ENCODE results near the gene PARVB. TPM values are rescaled to one million over a fixed set of nuclear protein-coding genes. Genes with fewer than 3 reads are reported as not detected.

Gene PARVB
- total and polyA plus RNA-seq, 2 of the 8 experiments (the other 6 are each of a cell fraction or from before 2014, with no cell fraction given): 14.5 to 18.6 TPM

GRCh38 chr22:44047891-44048301 lies 23.8 kb downstream of the PARVB start:
- Histone ChIP-seq H3K9me3 (ENCODE audit: insufficient read depth in 2 of 2, low read depth in 1 of 2, low read length in 1 of 2) (no peaks in the 10 kb centered on the region), H2AFZ (ENCODE audit: low read length) (no peak overlapping the region), H4K8ac (ENCODE audit: extremely low read depth, insufficient read depth, low read length) (no peak overlapping the region; the same call in 1 of the 2 replicates), H3K23me2 (ENCODE audit: low read depth, low read length) (no peaks in the 10 kb centered on the region), H3K23ac (ENCODE audit: insufficient read length) (no peak overlapping the region), H3K36me3 (ENCODE audit: control insufficient read depth in 2 of 4, insufficient read depth in 4 of 4, low read length in 3 of 4) (no peaks in the 10 kb centered on the region), H3K4ac (replicated peaks; ENCODE audit: insufficient read length, low read depth, low read length) (no peak overlapping the region), H2BK5ac (ENCODE audit: low read depth, low read length) (no peak overlapping the region), H3K4me1 (replicated peaks in 1 of 4; ENCODE audit: control insufficient read depth in 3 of 4, insufficient read depth in 4 of 4, low read length in 3 of 4) (peaks cover 3 to 11% (median 5%) of the 10 kb centered on the region in 4 experiments), H4K91ac (replicated peaks; ENCODE audit: insufficient read length, low read length) (no peak overlapping the region), H4K20me1 (replicated peaks in 1 of 2; ENCODE audit: control insufficient read depth in 1 of 2, insufficient read depth in 2 of 2, low read length in 2 of 2) (no peaks in the 10 kb centered on the region), H2BK20ac (ENCODE audit: low read length) (no peak overlapping the region), H2BK120ac (replicated peaks; ENCODE audit: low read depth, low read length) (no peak overlapping the region), H3K4me2 (ENCODE audit: insufficient read depth in 1 of 2, low read depth in 2 of 2, low read length in 2 of 2) (no peak overlapping the region), H3K4me3 (ENCODE audit: extremely low read depth in 1 of 4, insufficient read depth in 2 of 4, low read depth in 3 of 4, low read length in 4 of 4) (no peak overlapping the region), H3K14ac (ENCODE audit: insufficient read length) (no peak overlapping the region), H3K9ac (replicated peaks in 1 of 4; ENCODE audit: extremely low read depth in 1 of 4, low read depth in 3 of 4, low read length in 3 of 4) (no peak overlapping the region), H3K27ac (ENCODE audit: low read depth, low read length) (no peak overlapping the region), H2BK15ac (ENCODE audit: low read length) (no peak overlapping the region), H3K79me1 (ENCODE audit: low read depth, low read length) (no peaks in the 10 kb centered on the region; the same call in 1 of the 2 replicates), H3K56ac (replicated peaks; ENCODE audit: insufficient read length, low read depth, low read length) (no peak overlapping the region), H2BK12ac (ENCODE audit: low read depth, low read length) (no peak overlapping the region), H3K79me2 (ENCODE audit: control insufficient read depth in 1 of 2, insufficient read depth in 2 of 2, low read length in 2 of 2) (no peaks in the 10 kb centered on the region), H4K5ac (ENCODE audit: insufficient read length, low read depth, low read length) (no peak overlapping the region), H3K27me3 (replicated peaks in 1 of 4; ENCODE audit: control insufficient read depth in 3 of 4, extremely low read depth in 1 of 4, insufficient read depth in 3 of 4, low read length in 3 of 4) (no peaks in the 10 kb centered on the region), H2AK5ac (ENCODE audit: low read depth, low read length) (no peak overlapping the region), H3K18ac (ENCODE audit: extremely low read depth, low read length) (no peak overlapping the region)
- no peak for FAIRE-seq
- ChIA-PET CTCF (ENCODE audit: partially characterized antibody) (interaction anchor here (0.7 to 2.9 kb wide), 7 partner anchors 11 to 1014 kb away, joined by 3 to 8 read pairs (median 3); no protein-coding TSS in a partner anchor), POLR2A (ENCODE audit: partially characterized antibody) (no interaction called here)
- 88% methylated on average over 9 of the region's 9 CpGs; no CpG with 5 or more reads in 1 of the 2 experiments for WGBS, 2 experiments (ENCODE audit: extremely low coverage in 1 of 2, insufficient coverage in 1 of 2, insufficient read length in 1 of 2, insufficient replicate concordance in 2 of 2, low coverage in 1 of 2, low lambda C conversion rate in 2 of 2, missing lambda C conversion rate in 1 of 2)
- no peak for DNase-seq (ENCODE audit: low read depth in 1 of 2, low spot score in 2 of 2)
- no peak for TF ChIP-seq BCL11A (IDR thresholded peaks at IDR 0.05; ENCODE audit: low read depth in 2 of 2, low read length in 2 of 2)
- TF ChIP-seq CTBP2 (IDR thresholded peaks at IDR 0.05; ENCODE audit: borderline replicate concordance, insufficient read depth, insufficient read length, low read length): no peak
- TF ChIP-seq RXRA (IDR thresholded peaks at IDR 0.05; ENCODE audit: insufficient read depth, low read depth, low read length): no peak
- TF ChIP-seq NANOG (IDR thresholded peaks at IDR 0.05; ENCODE audit: insufficient read depth, low read depth, low read length, poor library complexity, severe bottlenecking): no peak
- TF ChIP-seq SP1 (IDR thresholded peaks at IDR 0.05; ENCODE audit: low read depth, low read length): no peak
- TF ChIP-seq TBP (IDR thresholded peaks at IDR 0.05; ENCODE audit: low read depth, low read length): no peak
- no peak for TF ChIP-seq CHD2 (IDR thresholded peaks at IDR 0.05; ENCODE audit: low read length)
- TF ChIP-seq EP300 (IDR thresholded peaks at IDR 0.05; ENCODE audit: borderline replicate concordance in 1 of 2, low read depth in 2 of 2, low read length in 2 of 2): no peak
- TF ChIP-seq SP2 (IDR thresholded peaks at IDR 0.05; ENCODE audit: low read length): no peak
- no peak for TF ChIP-seq TCF12 (IDR thresholded peaks at IDR 0.05; ENCODE audit: low read depth, low read length)
- TF ChIP-seq TEAD4 (IDR thresholded peaks at IDR 0.05; ENCODE audit: low read depth, low read length): no peak
- no peak for TF ChIP-seq ATF3 (IDR thresholded peaks at IDR 0.05; ENCODE audit: insufficient read depth, low read depth, low read length)
- TF ChIP-seq SUZ12 (IDR thresholded peaks at IDR 0.05; ENCODE audit: low read length): no peak
- no peak for TF ChIP-seq SIN3A (conservative IDR thresholded peaks at IDR 0.05 in 1 of 2, IDR thresholded peaks at IDR 0.05 in 1 of 2; ENCODE audit: low read depth in 1 of 2, low read length in 2 of 2)
